GM12874 (cell line): ENCODE measurements around the gene GIPC3.

Source experiments
- TF ChIP-seq, protein P1 (sequence below): IDR thresholded peaks from 2 replicates; pipeline ENCODE4 v1.5.1; 2011; ENCODE audit warnings: low read depth, mild to moderate bottlenecking, control low read depth, low read length, moderate library complexity; ENCODE audit not compliant: insufficient read depth

Gene GIPC3

DNA sequence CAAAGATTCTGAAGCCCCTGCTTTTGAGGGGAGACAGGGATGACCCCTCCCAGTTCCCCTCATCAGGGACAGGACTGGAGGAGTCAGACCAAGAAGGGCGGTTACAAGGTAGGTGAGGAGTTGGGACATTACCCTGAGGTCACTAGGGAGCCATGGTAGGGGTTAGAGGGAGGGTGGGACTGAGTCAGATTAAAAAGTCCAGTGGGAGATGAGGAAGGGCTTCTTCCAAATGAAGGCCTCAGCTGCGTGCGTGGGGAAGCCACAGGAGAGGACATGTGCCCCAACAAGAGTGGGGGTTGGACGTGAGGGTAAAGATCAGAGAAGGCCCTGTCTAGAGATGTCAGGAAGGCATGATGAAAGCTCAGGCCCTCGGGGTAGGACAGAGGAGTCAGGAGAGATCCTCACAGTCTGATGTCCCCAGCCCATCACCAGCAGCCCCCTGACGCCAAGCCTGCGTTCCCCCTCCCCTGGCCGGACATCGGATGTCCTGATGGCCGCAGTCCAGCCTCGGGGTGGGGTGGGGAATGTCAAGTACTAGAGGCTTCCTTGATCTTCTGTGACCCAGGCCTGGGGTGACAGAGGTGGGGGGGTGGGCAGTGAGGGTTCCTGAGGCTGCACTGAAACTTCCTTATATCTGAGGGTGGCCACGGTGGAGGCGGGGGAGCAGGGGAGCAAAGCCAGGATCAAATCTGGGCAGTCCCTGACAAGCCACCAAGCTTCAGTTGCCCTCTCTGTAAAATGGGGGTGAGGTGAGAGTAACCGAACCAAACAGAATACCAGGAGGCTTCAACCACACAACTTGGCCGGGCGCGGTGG is 21.4 kb upstream of the GIPC3 start:
- TF ChIP-seq, protein P1, sequence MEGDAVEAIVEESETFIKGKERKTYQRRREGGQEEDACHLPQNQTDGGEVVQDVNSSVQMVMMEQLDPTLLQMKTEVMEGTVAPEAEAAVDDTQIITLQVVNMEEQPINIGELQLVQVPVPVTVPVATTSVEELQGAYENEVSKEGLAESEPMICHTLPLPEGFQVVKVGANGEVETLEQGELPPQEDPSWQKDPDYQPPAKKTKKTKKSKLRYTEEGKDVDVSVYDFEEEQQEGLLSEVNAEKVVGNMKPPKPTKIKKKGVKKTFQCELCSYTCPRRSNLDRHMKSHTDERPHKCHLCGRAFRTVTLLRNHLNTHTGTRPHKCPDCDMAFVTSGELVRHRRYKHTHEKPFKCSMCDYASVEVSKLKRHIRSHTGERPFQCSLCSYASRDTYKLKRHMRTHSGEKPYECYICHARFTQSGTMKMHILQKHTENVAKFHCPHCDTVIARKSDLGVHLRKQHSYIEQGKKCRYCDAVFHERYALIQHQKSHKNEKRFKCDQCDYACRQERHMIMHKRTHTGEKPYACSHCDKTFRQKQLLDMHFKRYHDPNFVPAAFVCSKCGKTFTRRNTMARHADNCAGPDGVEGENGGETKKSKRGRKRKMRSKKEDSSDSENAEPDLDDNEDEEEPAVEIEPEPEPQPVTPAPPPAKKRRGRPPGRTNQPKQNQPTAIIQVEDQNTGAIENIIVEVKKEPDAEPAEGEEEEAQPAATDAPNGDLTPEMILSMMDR: no peak

- TF ChIP-seq, protein P1: no peak
These were observed 20.1 kb upstream of the GIPC3 start for GRCh38 chr19:3565139-3565538.

DNA sequence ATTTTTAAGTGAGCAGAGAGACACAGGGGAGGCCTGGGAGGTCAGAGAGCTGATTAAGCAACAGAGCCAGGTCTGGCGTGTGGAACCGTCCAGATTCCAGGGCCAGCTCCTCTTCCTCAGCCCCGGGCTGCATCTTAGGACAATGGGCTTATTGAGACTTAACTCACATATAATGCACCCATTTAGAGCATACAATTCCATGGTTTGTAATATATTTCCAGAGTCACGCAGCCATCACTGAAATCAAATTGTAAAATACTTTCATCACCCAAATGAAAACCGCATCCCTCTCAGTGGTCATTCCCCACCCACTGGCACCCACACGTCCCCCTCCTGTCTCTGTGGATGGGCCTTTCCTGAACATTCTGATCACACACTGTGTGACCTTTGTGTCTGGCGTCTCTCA is 14.7 kb upstream of the GIPC3 start:
- TF ChIP-seq, protein P1: no peak

GRCh38 chr19:3572132-3572854 is 13.0 kb upstream of the GIPC3 start:
- TF ChIP-seq, protein P1: no peak

- TF ChIP-seq, protein P1: no peak
These were observed 12.5 kb upstream of the GIPC3 start, which contains the start of gene HMG20B for GRCh38 chr19:3572855-3573161. Gene HMG20B, plus strand, starts transcription at chr19:3572944. Its CDS starts 366 bp downstream, at chr19:3573310.

GRCh38 chr19:3573162-3573857 is 12.0 kb upstream of the GIPC3 start:
- TF ChIP-seq, protein P1: no peak

DNA sequence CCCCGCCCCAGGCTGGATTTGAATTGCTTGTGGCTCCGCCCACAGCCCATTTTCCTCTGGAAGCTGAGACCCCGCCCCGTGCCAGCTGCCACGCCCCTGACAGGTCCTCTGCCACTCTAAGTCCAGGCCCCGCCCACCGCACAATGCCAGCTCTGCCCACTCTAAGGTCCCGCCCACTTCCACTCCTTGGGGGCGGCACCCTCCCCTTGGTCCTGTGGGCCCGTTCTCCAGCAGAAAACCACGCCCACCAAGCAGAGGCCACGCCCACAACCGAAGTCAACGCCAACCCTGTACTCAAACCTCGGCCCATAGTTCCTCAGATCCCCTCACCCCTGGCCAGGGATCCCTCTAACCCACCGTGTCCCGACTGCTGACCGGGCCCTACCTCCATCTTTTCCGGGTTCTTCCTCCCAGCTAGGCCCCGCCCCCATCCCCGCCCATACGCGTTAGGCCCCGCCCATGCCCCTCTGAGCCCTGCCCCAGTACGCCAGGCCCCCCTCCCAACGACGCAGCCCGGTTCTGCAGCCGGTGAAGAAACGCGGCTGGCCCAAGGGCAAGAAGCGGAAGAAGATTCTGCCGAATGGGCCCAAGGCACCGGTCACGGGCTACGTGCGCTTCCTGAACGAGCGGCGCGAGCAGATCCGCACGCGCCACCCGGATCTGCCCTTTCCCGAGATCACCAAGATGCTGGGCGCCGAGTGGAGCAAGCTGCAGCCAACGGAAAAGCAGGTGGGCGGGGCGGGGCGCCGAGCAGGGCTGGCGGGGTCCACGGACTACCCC is 11.2 kb upstream of the GIPC3 start:
- TF ChIP-seq, protein P1: no peak
